H1 (cell line): ENCODE measurements around the gene GABRG3. TPM values are rescaled to one million over a fixed set of nuclear protein-coding genes. Genes with fewer than 3 reads are reported as not detected.

Experiments used
- CTCF ChIA-PET: fragments of 300-600 bp; sonication (Branson Sonifier 250); formaldehyde crosslinking; loops from one replicate; lab custom pipeline; 2021; ENCODE audit not compliant: partially characterized antibody; lab: Charles Lee
- POLR2A ChIA-PET: fragments of 300-600 bp; sonication (Branson Sonifier 250); formaldehyde crosslinking; loops from one replicate; lab custom pipeline; 2021; ENCODE audit warnings: inconsistent platforms; ENCODE audit not compliant: partially characterized antibody; lab: Charles Lee
- DNase-seq, 2 experiments: peaks; one replicate each; pipeline versions ENCODE4 v3.0.0 to v3.0.0-alpha.2; 2010 to 2022; ENCODE audit warnings: low spot score in 2 of 2, low read depth in 1 of 2, mixed read lengths in 1 of 2
- FAIRE-seq: peaks from 2 replicates; lab custom pipeline; 2011; peaks lifted over from hg19 to GRCh38; lab: Jason Lieb, UNC
- H2AFZ ChIP-seq: 2 replicates; pipeline ENCODE4 v1.8.1; 2012; ENCODE audit warnings: low read length, inconsistent platforms
- H2AK5ac ChIP-seq: 2 replicates; pipeline ENCODE4 v1.6.1; 2013; ENCODE audit warnings: low read depth, low read length
- H2BK120ac ChIP-seq: replicated peaks from 2 replicates; pipeline ENCODE3; 2013; ENCODE audit warnings: low read depth, low read length, inconsistent platforms
- H2BK12ac ChIP-seq: 2 replicates; pipeline ENCODE4 v1.6.1; 2013; ENCODE audit warnings: low read depth, low read length
- H2BK15ac ChIP-seq: 2 replicates; pipeline ENCODE4 v1.6.1; 2013; ENCODE audit warnings: low read length
- H2BK20ac ChIP-seq: 2 replicates; pipeline ENCODE4 v1.6.1; 2013; ENCODE audit warnings: low read length
- H2BK5ac ChIP-seq: 2 replicates; pipeline ENCODE4 v1.6.1; 2013; ENCODE audit warnings: low read depth, low read length
- H3K14ac ChIP-seq: 2 replicates; pipeline ENCODE4 v1.6.1; 2013; ENCODE audit warnings: inconsistent platforms; ENCODE audit not compliant: insufficient read length
- H3K18ac ChIP-seq: 2 replicates; pipeline ENCODE4 v1.6.1; 2013; ENCODE audit warnings: low read length; ENCODE audit errors: extremely low read depth
- H3K23ac ChIP-seq: 2 replicates; pipeline ENCODE4 v1.6.1; 2013; ENCODE audit warnings: inconsistent platforms; ENCODE audit not compliant: insufficient read length
- H3K23me2 ChIP-seq: 2 replicates; pipeline ENCODE4 v1.6.1; 2013; ENCODE audit warnings: low read depth, low read length
- H3K27ac ChIP-seq: 2 replicates; pipeline ENCODE4 v1.6.1; 2011; ENCODE audit warnings: low read depth, low read length, inconsistent platforms
- H3K27me3 ChIP-seq, 4 experiments: replicated peaks in 1 of 4; 1 replicate in 1 of 4; 2 replicates in 3 of 4; pipeline versions ENCODE4 v1.6.1 to v1.8.1; 2011 to 2013; ENCODE audit warnings: low read length in 3 of 4, mild to moderate bottlenecking in 3 of 4, inconsistent platforms in 2 of 4, mixed read lengths in 2 of 4, moderate library complexity in 1 of 4; ENCODE audit not compliant: control insufficient read depth in 3 of 4, insufficient read depth in 3 of 4; ENCODE audit errors: extremely low read depth in 1 of 4
- H3K36me3 ChIP-seq, 4 experiments: 2 replicates each; pipeline versions ENCODE4 v1.6.1 to v1.8.1; 2011 to 2013; ENCODE audit warnings: mild to moderate bottlenecking in 4 of 4, low read length in 3 of 4, moderate library complexity in 2 of 4, control low read depth in 1 of 4, inconsistent platforms in 1 of 4; ENCODE audit not compliant: insufficient read depth in 4 of 4, control insufficient read depth in 2 of 4
- H3K4ac ChIP-seq: replicated peaks from 2 replicates; pipeline ENCODE3; 2013; ENCODE audit warnings: low read length, low read depth, mixed read lengths, inconsistent platforms; ENCODE audit not compliant: insufficient read length
- H3K4me1 ChIP-seq, 4 experiments: replicated peaks in 1 of 4; 1 replicate in 1 of 4; 2 replicates in 3 of 4; pipeline versions ENCODE4 v1.6.1 to v1.8.1; 2011 to 2013; ENCODE audit warnings: low read length in 3 of 4, inconsistent platforms in 2 of 4, mixed read lengths in 1 of 4; ENCODE audit not compliant: insufficient read depth in 4 of 4, control insufficient read depth in 3 of 4
- H3K4me2 ChIP-seq, 2 experiments: 2 replicates each; pipeline versions ENCODE4 v1.6.1 to v1.8.1; 2011 to 2013; ENCODE audit warnings: low read depth in 2 of 2, low read length in 2 of 2, control low read depth in 1 of 2, inconsistent platforms in 1 of 2, mild to moderate bottlenecking in 1 of 2; ENCODE audit not compliant: insufficient read depth in 1 of 2
- H3K4me3 ChIP-seq, 4 experiments: fragments of 200-600, 300-600 bp in 1 of 4; sonication (generic), shearing (Covaris generic), sonication (Bioruptor Twin) in 1 of 4; 2 replicates each; pipeline versions ENCODE4 v1.5.1 to v1.8.1; 2011 to 2016; ENCODE audit warnings: low read length in 4 of 4, low read depth in 3 of 4, control low read depth in 2 of 4, inconsistent platforms in 2 of 4, mild to moderate bottlenecking in 2 of 4, mixed read lengths in 1 of 4, moderate library complexity in 1 of 4; ENCODE audit not compliant: insufficient read depth in 2 of 4; ENCODE audit errors: extremely low read depth in 1 of 4
- H3K56ac ChIP-seq: replicated peaks from 2 replicates; pipeline ENCODE3; 2013; ENCODE audit warnings: low read depth, mild to moderate bottlenecking, mixed read lengths, low read length, inconsistent platforms; ENCODE audit not compliant: insufficient read length
- H3K79me1 ChIP-seq: 2 replicates; pipeline ENCODE4 v1.6.1; 2013; ENCODE audit warnings: low read depth, low read length, control low read depth
- H3K79me2 ChIP-seq, 2 experiments: 2 replicates each; pipeline versions ENCODE4 v1.6.1 to v1.8.1; 2012 to 2013; ENCODE audit warnings: low read length in 2 of 2, mild to moderate bottlenecking in 2 of 2, inconsistent platforms in 1 of 2; ENCODE audit not compliant: insufficient read depth in 2 of 2, control insufficient read depth in 1 of 2
- H3K9ac ChIP-seq, 4 experiments: replicated peaks in 1 of 4; 1 replicate in 1 of 4; 2 replicates in 3 of 4; pipeline versions ENCODE4 v1.6.1 to v1.8.1; 2011 to 2013; ENCODE audit warnings: low read depth in 3 of 4, low read length in 3 of 4, control low read depth in 2 of 4, mild to moderate bottlenecking in 2 of 4, moderate library complexity in 2 of 4, inconsistent platforms in 1 of 4; ENCODE audit errors: extremely low read depth in 1 of 4
- H3K9me3 ChIP-seq, 2 experiments: 2 replicates each; pipeline versions ENCODE4 v1.6.1 to v1.8.1; 2012 to 2013; ENCODE audit warnings: mild to moderate bottlenecking in 2 of 2, moderate library complexity in 2 of 2, control low read depth in 1 of 2, inconsistent platforms in 1 of 2, low read depth in 1 of 2, low read length in 1 of 2, mixed read lengths in 1 of 2; ENCODE audit not compliant: insufficient read depth in 2 of 2
- H4K20me1 ChIP-seq, 2 experiments: replicated peaks in 1 of 2; 2 replicates each; pipeline versions ENCODE3 to v1.8.1; 2011 to 2013; ENCODE audit warnings: inconsistent platforms in 2 of 2, low read length in 2 of 2, mild to moderate bottlenecking in 1 of 2; ENCODE audit not compliant: insufficient read depth in 2 of 2, control insufficient read depth in 1 of 2
- H4K5ac ChIP-seq: 2 replicates; pipeline ENCODE4 v1.6.1; 2013; ENCODE audit warnings: low read length, low read depth, mixed read lengths, inconsistent platforms; ENCODE audit not compliant: insufficient read length
- H4K8ac ChIP-seq: 2 replicates; pipeline ENCODE4 v1.8.0; 2013; ENCODE audit warnings: mild to moderate bottlenecking, moderate library complexity, low read length, inconsistent platforms; ENCODE audit not compliant: insufficient read depth; ENCODE audit errors: extremely low read depth
- H4K91ac ChIP-seq: replicated peaks from 2 replicates; pipeline ENCODE3; 2013; ENCODE audit warnings: low read length, mixed read lengths, inconsistent platforms; ENCODE audit not compliant: insufficient read length
- RAD21 ChIP-seq, 2 experiments: IDR thresholded peaks in 1 of 2; conservative IDR thresholded peaks in 1 of 2; 2 replicates each; pipeline ENCODE4 v1.6.1; 2011; ENCODE audit warnings: low read depth in 2 of 2, low read length in 2 of 2, improper control_type of control experiment in 1 of 2, inconsistent platforms in 1 of 2, mild to moderate bottlenecking in 1 of 2, moderate library complexity in 1 of 2
- SIRT6 ChIP-seq: IDR thresholded peaks from one replicate; pipeline ENCODE4 v1.7.1; 2012; ENCODE audit warnings: low read length, inconsistent platforms
- WGBS, 2 experiments: shearing (Covaris generic) in 1 of 2; methylation state at CpG; one replicate each; pipeline versions ENCODE4 v1.1.6 to v1.1.7; 2013 to 2015; ENCODE audit warnings: low lambda C conversion rate in 2 of 2, mixed read lengths in 2 of 2, inconsistent platforms in 1 of 2, low coverage in 1 of 2, missing lambda C conversion rate in 1 of 2; ENCODE audit not compliant: insufficient replicate concordance in 2 of 2, insufficient coverage in 1 of 2, insufficient read length in 1 of 2; ENCODE audit errors: extremely low coverage in 1 of 2, missing lambda C conversion rate in 1 of 2; 5-methylcytosine and 5-hydroxymethylcytosine counted together
- polyA plus RNA-seq, 7 experiments: library from polyadenylated mRNA; depleted of rRNA in 3 of 7; stranded (reverse) in 5 of 7; unstranded in 2 of 7; fragments of >200 nt in 5 of 7; fragments of 200-250 nt in 2 of 7; gene quantifications; 1 replicate in 5 of 7; 2 replicates in 1 of 7; 4 replicates in 1 of 7; pipeline versions ENCODE4 v1.2.1 to v1.2.3, GENCODE V29; 2011 to 2013; ENCODE audit warnings: missing spikeins in 2 of 7, mixed read lengths in 2 of 7
- total RNA-seq: library from RNA; stranded (reverse); fragmentation: NEBNext Ultra II Directional; extraction: Animal tissue kit (Norgen Biotek cat#: 25700); gene quantifications from 2 replicates; pipeline ENCODE4 v1.2.1, GENCODE V29; 2021
- TF ChIP-seq, protein P1 (sequence below), 3 experiments: IDR thresholded peaks; 1 replicate in 2 of 3; 2 replicates in 1 of 3; pipeline versions ENCODE4 v1.5.1 to v1.6.1; 2011; ENCODE audit warnings: low read length in 3 of 3, mild to moderate bottlenecking in 3 of 3, inconsistent platforms in 2 of 3, low read depth in 1 of 3, moderate library complexity in 1 of 3; ENCODE audit not compliant: insufficient read depth in 1 of 3; ENCODE audit errors: control extremely low read depth in 1 of 3

The GABRG3 gene
- total and polyA plus RNA-seq, 2 of the 8 experiments (the other 6 are each of a cell fraction or from before 2014, with no cell fraction given): 0.17 to 0.80 TPM

GRCh38 chr15:27238209-27238608, 267.2 kb downstream of the GABRG3 start:
- Histone ChIP-seq H3K4me1 (no peaks in the 10 kb centered on the region), H2BK20ac (no peak overlapping the region), H3K4ac (no peak overlapping the region), H3K18ac (no peak overlapping the region), H2BK12ac (no peak overlapping the region), H3K27ac (no peak overlapping the region), H3K27me3 (no peaks in the 10 kb centered on the region), H2BK5ac (no peak overlapping the region), H3K9me3 (no peaks in the 10 kb centered on the region), H3K79me1 (no peaks in the 10 kb centered on the region), H2BK120ac (no peak overlapping the region), H2AK5ac (no peak overlapping the region), H3K36me3 (no peaks in the 10 kb centered on the region), H3K79me2 (no peaks in the 10 kb centered on the region), H4K8ac (no peak overlapping the region), H3K4me3 (no peak overlapping the region), H3K23me2 (no peaks in the 10 kb centered on the region), H2AFZ (no peak overlapping the region), H3K9ac (no peak overlapping the region), H2BK15ac (0 out of 2 replicates have a peak overlapping the region, but pooled peaks have one; percentile 13), H3K4me2 (no peak overlapping the region), H4K91ac (no peak overlapping the region), H3K56ac (no peak overlapping the region), H4K20me1 (no peaks in the 10 kb centered on the region), H3K23ac (no peak overlapping the region), H3K14ac (no peak overlapping the region), H4K5ac (no peak overlapping the region)
- peak in 1 of 2 experiments; percentile 83 for DNase-seq
- WGBS, 2 experiments: 62% methylated on average over 12 of the region's 12 CpGs; no CpG with 5 or more reads in 1 of the 2 experiments
- FAIRE-seq: no peak
- POLR2A ChIA-PET: no interaction called here
- TF ChIP-seq, protein P1, sequence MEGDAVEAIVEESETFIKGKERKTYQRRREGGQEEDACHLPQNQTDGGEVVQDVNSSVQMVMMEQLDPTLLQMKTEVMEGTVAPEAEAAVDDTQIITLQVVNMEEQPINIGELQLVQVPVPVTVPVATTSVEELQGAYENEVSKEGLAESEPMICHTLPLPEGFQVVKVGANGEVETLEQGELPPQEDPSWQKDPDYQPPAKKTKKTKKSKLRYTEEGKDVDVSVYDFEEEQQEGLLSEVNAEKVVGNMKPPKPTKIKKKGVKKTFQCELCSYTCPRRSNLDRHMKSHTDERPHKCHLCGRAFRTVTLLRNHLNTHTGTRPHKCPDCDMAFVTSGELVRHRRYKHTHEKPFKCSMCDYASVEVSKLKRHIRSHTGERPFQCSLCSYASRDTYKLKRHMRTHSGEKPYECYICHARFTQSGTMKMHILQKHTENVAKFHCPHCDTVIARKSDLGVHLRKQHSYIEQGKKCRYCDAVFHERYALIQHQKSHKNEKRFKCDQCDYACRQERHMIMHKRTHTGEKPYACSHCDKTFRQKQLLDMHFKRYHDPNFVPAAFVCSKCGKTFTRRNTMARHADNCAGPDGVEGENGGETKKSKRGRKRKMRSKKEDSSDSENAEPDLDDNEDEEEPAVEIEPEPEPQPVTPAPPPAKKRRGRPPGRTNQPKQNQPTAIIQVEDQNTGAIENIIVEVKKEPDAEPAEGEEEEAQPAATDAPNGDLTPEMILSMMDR (IDR thresholded peaks at IDR 0.05; ENCODE audit: control extremely low read depth in 1 of 3, insufficient read depth in 1 of 3, low read depth in 1 of 3, low read length in 3 of 3): peak; percentile 62 to 75 (median 64)
- TF ChIP-seq RAD21 (IDR thresholded peaks at IDR 0.05 in 1 of 2, conservative IDR thresholded peaks at IDR 0.05 in 1 of 2; ENCODE audit: low read depth in 2 of 2, low read length in 2 of 2) (peak; percentile 62 to 77), SIRT6 (no peak)
- CTCF ChIA-PET: interaction anchor here (0.9 to 3.1 kb wide), 7 partner anchors 12 to 178 kb away, joined by 3 to 14 read pairs (median 5); no protein-coding TSS in a partner anchor
